ENCODE results near the gene CCT7.

CCT7 gene

GRCh38 chr2:73227086-73227485 lies 7.0 kb upstream of the CCT7 start:
- DNase-seq = no peak

- no peak for DNase-seq
Observed at GRCh38 chr2:73228631-73229030, 5.5 kb upstream of the CCT7 start.

- peak in 1 of 4 experiments; percentile 25 for DNase-seq
Observed at GRCh38 chr2:73232403-73233153, 1.5 kb upstream of the CCT7 start.

- DNase-seq = peak; percentile 79 to 88 (median 82)
Observed at GRCh38 chr2:73233154-73233931, 765 bp upstream of the CCT7 start, which contains the start of gene PRADC1. Gene PRADC1, minus strand, starts transcription at chr2:73233239. Its CDS starts 79 bp downstream, at chr2:73233160.

- DNase-seq = no peak
Observed at GRCh38 chr2:73235315-73236028, 1.4 kb downstream of the CCT7 start.

- no peak for DNase-seq
Observed at GRCh38 chr2:73237168-73237567, 3.1 kb downstream of the CCT7 start.

- DNase-seq = no peak
Observed at GRCh38 chr2:73238149-73238548, 4.0 kb downstream of the CCT7 start.

GRCh38 chr2:73238976-73239375 lies 4.9 kb downstream of the CCT7 start:
- DNase-seq = no peak

- no peak for DNase-seq
Observed at GRCh38 chr2:73239776-73240175, 5.7 kb downstream of the CCT7 start.

- DNase-seq = no peak
Observed at GRCh38 chr2:73243884-73244570, 9.9 kb downstream of the CCT7 start.

- DNase-seq = no peak
Observed at GRCh38 chr2:73244580-73244979, 10.5 kb downstream of the CCT7 start.

- no peak for DNase-seq
Observed at GRCh38 chr2:73246850-73247249, 12.7 kb downstream of the CCT7 start.

GRCh38 chr2:73249636-73250035 lies 15.5 kb downstream of the CCT7 start:
- no peak for DNase-seq

GRCh38 chr2:73250872-73251846 lies 17.1 kb downstream of the CCT7 start:
- DNase-seq = no peak

GRCh38 chr2:73252238-73253027 lies 18.3 kb downstream of the CCT7 start:
- DNase-seq = no peak

GRCh38 chr2:73253400-73253799 lies 19.3 kb downstream of the CCT7 start:
- DNase-seq = no peak

GRCh38 chr2:73253901-73254300 lies 19.8 kb downstream of the CCT7 start:
- no peak for DNase-seq

GRCh38 chr2:73254343-73255006 lies 20.4 kb downstream of the CCT7 start:
- no peak for DNase-seq

GRCh38 chr2:73255007-73255644 lies 21.0 kb downstream of the CCT7 start:
- DNase-seq = no peak
